HG03095 (cell line): Measurements from ENCODE around the gene DYRK1A.

Experiments
- ATAC-seq: cut with Tn5 transposase; IDR thresholded peaks from one replicate; pipeline ENCODE4 v1.9.1; 2021; ENCODE audit warnings: moderate library complexity; ENCODE audit not compliant: unreplicated experiment

The DYRK1A gene

DNA sequence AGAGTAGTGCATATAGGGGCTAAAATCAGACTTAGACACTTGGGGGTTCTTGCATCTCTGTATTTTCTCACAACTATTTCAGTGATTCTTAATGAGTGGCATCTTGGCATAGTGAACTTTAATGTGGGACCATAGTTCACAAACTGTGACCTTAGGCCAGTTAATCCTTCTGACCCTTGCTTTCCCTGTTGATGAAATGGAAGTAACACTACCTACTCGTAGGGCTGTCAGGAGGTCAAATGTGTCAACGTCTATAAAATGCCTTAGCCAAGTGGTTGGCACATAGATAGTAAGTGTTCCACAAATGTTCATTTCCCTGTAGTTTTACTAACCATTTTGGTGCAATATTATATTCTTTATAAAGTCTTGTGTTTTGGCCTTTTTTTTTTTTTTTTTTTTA is 49.4 kb downstream of the DYRK1A start:
- no peak for ATAC-seq

DNA sequence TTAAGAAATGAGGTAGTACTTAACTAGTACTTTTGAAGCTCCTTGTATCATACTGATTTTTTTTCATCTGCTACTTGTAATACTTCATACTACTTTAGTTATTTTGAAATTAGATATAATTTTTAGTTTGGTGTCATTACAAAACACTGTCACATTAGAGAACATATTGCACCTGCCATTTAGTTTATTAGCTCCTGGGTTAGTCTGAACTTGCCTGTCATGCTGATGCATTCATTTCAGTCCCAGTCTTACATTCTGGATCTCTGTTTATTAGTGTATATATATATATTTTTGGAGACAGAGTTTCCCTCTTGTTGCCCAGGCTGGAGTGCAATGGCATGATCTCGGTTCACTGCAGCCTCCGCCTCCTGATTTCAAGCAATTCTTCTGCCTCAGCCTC is 50.3 kb downstream of the DYRK1A start:
- no peak for ATAC-seq

DNA sequence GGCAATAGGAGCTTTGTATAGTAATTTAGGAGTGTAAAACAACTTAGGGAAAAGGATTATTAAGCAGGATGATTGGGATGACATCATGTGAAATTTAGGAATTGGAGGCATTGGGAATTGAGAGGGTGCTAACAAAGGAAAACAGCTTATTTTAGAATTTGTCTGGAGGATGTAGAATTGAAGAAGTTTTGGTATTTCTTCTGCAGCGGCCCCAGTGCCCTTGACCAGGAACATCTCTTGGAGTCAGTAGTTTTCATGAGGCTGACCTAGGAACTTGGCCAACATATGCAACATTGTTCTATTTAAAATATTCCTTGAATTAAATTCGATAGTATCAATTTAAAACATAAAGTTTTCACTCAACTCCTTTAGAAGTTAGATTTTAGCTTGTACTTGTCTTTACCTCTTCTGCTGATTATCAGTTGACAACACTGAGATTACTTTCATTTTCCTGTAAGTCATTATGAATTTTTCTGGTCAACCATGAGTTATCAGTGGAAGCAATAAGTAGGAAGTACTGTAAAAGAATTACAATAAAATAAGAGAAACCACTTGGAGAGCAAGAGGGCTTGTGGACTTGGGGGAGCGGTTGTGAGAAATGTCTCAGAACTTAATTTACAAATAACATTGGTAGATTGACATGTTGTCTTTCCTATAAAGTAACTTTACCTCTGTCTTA is 52.8 kb downstream of the DYRK1A start:
- no peak for ATAC-seq

DNA sequence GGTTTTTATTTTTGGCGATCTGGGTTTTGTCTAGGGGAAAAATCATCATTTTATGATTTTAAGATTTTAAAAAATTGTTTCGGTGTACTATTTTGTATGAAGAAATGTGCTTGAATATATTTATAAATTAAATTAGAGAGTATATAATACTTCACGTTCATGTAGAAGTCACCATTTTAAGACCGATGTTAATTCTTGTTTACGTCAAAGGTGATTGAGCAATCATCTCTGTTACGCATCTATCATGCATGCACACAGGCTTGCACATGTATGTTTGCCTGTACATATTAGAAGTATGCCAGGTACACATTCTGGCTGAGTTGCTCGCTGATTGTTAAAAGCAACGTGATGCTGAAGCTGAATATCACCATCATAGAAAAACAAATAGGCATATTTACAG is 54.7 kb downstream of the DYRK1A start:
- ATAC-seq, result no peak

DNA sequence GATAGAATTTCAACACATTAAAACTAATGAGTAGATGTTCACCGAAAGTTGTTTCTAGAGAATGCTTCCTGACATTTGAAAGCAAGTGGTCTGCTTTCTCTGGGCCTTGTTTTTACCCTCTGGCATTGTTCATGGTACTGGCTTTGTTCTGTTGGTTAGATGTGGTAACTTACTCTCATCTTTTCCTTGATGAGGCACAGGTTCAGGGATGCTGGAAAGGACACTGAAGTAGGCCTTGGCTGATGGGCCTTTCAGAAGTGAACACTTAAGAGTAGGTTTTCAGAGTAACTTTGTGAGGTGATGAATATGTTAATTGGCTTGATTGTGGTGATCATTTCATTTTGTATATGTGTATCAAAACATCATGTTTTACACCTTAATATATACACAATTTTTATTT is 55.8 kb downstream of the DYRK1A start:
- no peak for ATAC-seq

DNA sequence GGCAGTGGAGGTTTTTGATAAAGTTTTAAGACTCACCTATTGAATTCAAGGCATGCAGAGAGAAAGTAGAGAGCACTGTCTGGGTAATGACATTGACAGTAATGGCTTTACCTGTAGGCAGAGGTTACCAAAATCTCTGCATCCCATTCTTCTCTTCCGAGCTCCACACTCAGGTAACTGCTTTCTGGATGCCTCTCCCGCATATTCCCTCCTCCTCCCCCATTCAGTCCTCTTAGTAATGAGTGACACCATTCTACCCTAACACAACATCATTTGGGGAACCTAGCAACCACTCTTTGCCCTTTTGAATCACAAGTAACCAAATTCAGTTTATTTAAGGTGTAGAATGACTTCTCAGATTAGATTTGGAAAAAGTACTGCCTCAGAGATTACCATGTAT is 56.5 kb downstream of the DYRK1A start:
- no peak for ATAC-seq

DNA sequence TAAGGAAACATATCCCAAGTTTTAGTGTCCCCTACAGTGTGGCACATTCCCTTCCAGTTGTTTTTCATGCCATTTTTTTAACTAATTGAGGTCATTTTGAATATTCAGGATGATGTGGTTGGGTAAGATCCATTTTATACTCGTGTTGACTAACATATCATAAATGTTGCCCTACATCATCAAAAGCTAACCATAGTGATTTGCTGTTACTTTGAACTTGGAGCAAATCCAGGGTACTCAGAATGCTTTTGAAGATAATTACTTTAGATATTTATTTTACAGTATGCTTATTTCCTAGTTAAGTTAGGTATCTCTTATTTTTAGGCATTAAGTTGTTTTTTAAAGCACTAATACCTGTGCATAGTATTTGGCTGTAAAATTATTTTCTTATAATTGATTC is 57.8 kb downstream of the DYRK1A start:
- ATAC-seq, result no peak

DNA sequence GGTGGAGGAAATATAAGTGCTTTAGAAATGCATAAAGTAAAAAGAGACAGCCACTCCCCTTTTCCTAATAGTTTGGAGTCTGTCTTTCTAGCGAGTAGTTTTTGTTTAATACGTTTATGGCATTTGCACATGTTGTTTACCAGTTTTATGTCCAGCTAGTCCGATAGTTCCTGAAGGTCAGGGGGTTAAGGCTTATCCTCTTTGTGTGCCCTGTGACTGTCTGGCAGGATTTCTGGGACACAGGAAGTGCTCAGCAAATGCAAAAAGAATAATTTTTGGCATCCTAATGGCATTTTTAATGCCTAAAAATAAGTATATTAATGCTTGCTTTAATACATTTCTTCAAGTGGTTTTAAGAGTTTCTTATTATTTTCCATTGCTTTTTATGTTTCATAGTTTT is 58.4 kb downstream of the DYRK1A start:
- ATAC-seq, result no peak

DNA sequence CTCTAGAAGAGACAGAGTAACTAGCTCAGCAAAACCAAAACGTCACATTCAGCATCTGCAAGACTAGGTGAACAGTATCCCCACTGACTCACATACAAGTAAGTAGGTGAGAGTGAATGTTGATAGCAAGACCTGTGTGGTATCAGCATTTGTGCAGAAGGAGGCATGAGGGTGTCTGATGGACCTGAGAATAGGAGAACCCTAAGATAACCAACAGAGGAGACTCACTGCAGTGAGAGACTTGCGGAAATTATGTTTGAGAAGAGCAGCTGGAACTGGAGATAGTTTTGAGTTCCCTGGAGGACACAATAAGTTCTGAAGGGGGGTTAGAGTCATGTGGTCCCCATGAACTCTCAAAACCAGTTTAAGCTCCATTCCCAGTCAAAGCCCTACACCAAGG is 59.1 kb downstream of the DYRK1A start:
- no peak for ATAC-seq

DNA sequence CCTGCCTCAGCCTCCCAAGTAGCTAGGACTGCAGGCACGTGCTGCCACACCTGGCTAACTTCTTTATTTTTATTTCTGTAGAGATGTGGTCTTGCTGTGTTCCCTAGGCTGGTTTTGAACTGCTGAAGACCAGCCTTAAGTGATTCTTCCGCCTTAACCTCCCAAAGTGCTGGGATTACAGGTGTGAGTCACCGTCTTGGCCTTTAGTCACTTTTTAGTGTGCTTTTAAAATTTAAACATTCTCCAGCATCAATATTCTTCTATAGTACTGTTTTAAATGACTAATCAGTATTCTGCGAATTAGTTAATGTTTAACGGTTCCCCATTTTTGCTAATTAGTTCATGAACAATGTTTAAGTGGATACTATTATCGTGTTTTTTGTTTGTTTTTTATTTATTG is 60.6 kb downstream of the DYRK1A start:
- ATAC-seq, result no peak

DNA sequence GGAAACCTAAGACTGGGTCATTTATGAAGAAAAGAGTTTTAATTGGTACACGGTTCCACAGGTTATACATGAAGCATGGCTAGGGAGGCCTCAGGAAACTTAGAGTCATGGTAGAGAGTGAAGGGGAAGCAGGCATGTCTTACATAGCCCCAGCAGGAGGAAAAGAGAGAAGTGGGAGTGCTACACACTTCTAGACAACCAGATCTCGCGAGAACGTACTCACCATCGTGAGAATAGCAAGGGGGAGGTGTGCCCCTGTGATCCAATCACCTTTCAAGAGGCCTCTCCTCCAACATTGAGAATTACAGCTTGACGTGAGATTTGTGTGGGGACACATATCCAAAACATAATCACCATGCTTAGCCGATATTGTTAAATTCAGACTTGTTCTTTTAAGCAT is 62.8 kb downstream of the DYRK1A start:
- ATAC-seq, result no peak

DNA sequence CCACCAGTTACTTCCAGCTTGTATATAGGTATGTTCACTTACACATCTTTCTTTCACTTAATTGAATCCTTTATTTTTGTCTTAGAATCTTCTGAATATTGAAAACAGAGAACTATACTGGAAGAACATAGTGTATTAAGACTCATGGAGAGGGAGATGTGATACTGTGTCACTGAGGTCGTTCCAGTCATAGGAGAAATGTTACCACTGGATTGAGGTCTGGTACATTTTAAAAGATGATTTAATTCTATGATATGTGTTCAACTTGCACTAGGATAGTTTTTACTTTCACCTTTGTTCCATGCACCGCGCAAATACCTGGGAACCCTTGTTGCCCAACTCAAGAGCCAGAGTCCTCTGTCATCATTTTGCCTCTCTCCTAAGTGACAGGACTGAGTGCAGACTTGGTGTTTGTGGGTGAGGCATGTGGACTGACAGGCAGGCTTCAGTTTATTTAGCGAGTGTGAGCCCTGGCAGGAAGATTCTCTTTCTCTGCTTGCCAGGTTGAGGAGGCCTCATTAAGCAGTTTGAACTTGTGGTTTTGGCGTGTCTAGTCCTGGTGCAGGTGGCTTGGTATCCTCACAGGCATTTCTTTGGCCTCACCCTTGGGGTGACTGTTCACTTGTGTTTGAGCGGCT is 63.7 kb downstream of the DYRK1A start:
- no peak for ATAC-seq

DNA sequence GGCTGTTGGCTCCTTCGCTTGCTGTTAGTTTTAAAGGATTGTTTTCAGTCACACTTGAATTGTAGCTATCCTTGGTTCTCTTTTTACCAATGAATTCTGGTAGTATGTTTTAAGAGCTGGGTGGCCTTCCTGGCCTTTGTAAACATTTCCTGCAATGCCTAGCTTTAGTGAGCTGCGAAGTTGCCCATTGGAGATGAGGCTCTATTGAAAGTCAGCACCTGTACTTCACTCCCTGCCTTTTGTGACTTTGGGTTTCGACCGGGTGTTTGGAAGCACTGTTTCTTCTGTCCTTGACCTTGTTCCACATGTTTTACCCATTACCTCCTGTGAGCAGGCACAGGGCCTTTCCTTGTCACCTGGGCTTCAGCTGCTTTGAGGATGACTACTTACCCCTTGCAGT is 64.7 kb downstream of the DYRK1A start:
- no peak for ATAC-seq

DNA sequence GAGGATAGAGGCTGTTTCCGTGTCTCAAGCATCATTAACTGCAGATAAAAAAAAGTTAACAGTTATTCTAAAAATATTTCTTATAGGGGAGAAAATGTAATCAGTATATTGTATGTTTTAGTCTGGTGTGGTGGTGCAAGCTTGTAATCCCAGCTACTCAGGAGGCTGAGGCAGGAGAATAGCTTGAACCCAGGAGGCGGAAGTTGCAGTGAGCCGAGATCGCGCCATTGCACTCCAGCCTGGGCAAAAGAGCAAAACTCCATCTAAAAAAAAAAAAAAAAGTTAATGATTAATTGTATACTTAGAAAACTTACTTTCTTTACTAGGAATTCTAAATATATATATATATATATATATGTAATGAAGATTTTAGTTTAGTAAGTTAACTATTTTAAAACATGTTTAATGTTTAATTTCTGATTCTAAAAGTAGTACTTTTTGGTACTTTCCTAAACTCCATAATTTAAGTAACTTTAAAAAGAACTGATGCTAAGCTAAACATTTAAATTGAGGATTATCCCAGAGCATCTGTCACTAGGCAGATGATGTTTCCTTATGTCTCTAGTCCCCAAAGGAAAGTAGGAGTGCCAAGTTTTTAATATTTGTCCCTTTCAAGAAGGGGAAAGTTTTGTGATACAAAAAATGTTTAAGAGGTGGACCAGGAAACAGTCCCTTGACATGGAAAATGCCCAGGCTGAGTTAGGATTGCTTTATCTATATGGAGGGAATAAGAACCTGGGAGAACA is 66.3 kb downstream of the DYRK1A start:
- no peak for ATAC-seq

DNA sequence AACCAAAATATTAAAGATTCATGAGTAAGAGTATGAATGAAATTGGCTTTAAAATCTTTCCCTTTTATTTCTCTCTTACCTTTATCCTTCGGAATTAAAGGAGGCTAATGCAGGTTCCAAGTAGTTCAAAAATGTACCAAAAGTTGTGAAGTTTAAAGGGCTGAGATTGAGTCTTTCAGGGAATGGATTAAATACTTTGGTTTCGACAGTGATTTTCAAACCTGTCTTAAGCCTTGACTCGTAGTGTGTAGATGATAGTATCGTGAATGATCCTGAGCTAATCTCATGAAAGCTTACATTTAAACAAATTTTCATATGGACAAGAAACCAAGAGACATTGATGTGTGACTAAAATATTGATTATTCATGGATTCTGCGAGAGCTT is 66.9 kb downstream of the DYRK1A start:
- ATAC-seq, result no peak

DNA sequence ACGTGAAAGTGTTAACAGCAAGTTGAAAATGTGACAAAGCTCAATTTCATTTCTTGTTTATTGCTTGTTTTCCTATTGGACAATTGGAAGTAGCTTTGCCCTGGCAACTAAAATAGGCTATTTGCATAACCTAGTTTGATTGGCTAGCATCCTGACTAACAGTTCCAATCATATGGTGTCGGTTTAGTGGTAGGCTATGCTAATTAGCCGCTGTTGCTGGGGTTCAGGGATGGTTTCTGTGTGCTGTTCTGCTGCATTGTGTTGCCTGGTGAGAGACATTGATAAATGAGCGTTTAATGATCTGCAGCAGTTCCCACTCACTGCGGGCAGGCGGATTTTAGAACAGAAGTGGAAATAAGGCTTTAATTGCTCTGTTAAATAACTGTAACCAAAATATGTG is 68.5 kb downstream of the DYRK1A start:
- no peak for ATAC-seq

DNA sequence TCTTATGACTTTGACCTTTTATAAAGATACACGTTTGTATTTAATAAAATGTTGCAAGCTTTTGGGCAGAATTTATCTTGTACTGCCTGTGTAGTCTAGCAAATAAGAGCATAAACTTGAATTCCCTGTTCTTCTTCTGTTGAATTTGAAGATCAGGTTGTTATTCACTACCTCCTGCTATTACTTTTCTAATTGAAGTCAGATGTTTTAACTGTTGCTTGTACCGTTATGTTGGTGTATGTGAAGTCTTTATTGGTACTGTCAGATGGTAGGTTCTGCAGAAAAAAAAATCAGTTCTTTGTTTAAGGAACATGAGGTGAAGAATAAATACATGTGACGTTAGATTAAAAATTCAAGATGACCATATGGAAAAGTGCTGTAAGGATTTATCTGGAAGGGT is 69.1 kb downstream of the DYRK1A start:
- ATAC-seq, result no peak

DNA sequence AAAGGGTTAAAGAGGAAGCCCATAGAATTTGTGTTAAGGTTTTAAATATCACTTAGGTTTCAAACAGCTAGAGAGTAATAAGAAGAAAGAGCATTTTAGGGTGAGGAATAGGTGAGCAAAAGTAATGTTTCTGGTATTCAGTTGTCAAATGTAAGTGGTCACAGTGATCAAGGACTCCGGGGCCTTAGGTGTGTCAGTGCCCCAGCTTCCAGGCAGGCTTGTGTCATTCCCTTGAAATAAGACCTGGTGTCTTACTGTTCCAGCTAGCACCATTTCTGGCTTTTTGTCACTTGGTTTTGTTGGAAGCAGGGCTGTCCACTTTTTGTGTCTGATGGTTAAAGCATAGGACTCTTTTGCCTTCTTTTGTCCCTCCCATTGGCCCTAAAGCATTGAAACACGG is 69.6 kb downstream of the DYRK1A start:
- ATAC-seq, result no peak

DNA sequence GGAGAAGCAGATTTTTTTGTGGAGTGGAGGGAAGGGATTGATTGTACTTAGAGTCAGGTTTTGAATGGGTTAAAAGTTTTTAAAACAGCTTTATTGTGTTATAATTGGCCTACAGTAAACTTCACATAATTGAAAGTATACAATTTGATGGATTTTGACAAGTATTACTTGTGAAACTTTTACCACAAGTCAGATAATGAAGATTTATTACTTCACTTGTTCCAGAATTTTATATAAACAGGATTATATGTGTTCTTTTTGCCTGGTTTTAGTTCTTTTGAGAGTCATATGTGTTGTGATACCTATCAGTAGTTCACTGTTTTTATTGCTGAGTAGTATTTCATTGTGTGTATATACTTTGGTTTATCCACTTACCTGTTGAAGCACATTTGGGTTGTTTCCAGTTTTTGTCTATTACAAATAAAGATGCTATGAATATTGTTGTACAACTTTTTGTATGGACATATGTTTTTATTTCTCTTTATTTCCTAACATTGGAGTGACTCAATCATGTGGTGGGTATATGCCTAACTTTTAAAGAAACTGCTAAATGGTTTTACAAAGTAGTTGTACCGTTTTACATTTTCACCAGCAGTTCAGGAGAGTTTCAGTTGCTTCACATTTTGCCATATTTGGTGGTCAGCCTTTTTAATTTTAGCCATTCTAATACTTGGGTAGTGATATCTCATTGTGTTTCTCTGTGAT is 71.0 kb downstream of the DYRK1A start:
- no peak for ATAC-seq

DNA sequence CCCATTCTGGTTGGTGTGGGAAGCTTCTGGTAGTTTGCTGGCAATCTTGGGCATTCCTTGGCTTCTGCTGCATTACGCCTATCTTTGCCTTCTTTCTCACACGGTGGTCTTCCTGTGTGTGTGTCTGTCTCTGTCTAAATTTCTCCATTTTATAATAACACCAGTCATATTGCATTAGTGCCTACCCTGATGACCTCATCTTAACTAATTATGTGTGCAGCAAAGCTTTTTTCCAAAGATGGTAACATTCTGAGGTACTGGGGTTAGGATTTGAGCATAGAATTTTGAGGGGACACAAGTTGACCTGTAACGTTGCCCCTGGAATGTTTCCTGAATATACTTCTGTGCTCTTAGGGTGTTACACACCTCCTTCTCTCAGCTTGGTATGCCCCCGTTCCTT is 77.1 kb downstream of the DYRK1A start:
- no peak for ATAC-seq

DNA sequence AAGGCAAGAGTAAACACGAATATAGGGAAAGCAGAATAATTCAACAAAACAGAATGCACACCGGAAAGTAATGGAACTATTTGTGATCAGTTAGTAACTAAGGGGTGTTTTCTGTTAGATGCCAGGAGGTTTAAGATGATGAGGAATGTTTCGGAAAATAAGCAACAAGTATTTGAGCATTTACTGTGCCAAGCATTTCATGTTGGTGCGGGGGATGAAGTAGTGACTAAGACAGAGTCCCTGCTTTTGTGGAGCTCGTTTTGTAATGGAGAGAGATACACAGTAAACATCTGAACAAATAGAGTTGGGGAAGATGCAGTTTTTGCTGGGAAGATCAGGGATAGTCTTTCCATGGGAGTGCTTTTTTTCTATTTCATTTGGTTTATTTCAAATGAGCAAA is 78.7 kb downstream of the DYRK1A start:
- no peak for ATAC-seq

DNA sequence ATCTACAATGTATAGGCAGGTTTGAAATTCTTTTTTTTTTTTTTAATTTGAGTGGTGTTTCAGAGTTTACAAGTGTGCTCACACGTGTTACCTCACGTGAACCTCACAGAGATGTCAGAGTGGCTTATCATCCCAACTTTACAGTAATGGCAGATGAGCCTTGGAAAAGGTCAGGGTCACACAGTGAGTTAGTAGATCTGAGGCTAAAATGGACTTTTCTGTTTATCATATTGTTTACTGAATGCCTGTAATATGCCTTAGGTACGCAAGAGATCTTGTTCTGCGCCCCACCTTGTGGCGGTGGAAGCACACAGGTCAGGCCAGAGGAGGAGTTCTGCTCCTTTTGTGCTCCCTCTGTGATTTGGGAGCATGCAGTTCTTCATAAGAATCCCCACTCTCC is 80.0 kb downstream of the DYRK1A start:
- no peak for ATAC-seq
